ENCODE measurements around the gene ORAI3. TPM values are rescaled to one million over a fixed set of nuclear protein-coding genes. Genes with fewer than 3 reads are reported as not detected.

ORAI3 gene
- total and polyA plus RNA-seq, 2 donors from 2014 or later = 23.1 to 32.3 TPM

GRCh38 chr16:30963925-30964511 is 15.2 kb downstream of the ORAI3 start:
- Histone ChIP-seq H3K4me1 (ENCODE audit: control insufficient read depth in 2 of 3, insufficient read depth in 2 of 3, low read depth in 1 of 3, low read length in 3 of 3) (peaks cover 0 to 3% (median under 1%) of the 10 kb centered on the region in 3 donors), H3K27me3 (ENCODE audit: control insufficient read depth, insufficient read depth, low read length) (no peaks in the 10 kb centered on the region), H3K4me3 (ENCODE audit: low read length in 3 of 3) (no peak overlapping the region), H3K9me3 (ENCODE audit: control insufficient read depth in 2 of 3, insufficient read depth in 1 of 3, low read length in 3 of 3) (no peaks in the 10 kb centered on the region), H3K36me3 (ENCODE audit: control insufficient read depth in 2 of 3, insufficient read depth in 3 of 3, low read length in 3 of 3) (peaks cover 11 to 60% (median 32%) of the 10 kb centered on the region in 3 donors), H3K27ac (ENCODE audit: low read depth in 2 of 2, low read length in 2 of 2) (no peak overlapping the region), H3K9ac (ENCODE audit: low read length in 3 of 3) (no peak overlapping the region)
- FAIRE-seq = no peak
- no peak for DNase-seq
- intact Hi-C loops (cut with DNase I) = no loop called here
- no peak for TF ChIP-seq CTCF (IDR thresholded peaks at IDR 0.05; ENCODE audit: borderline replicate concordance, extremely low read depth, insufficient read depth)

GRCh38 chr16:30964574-30965226 is 15.8 kb downstream of the ORAI3 start:
- intact Hi-C loops (cut with DNase I) = no loop called here
- Histone ChIP-seq H3K27me3 (ENCODE audit: control insufficient read depth, insufficient read depth, low read length) (no peaks in the 10 kb centered on the region), H3K9ac (ENCODE audit: low read length in 3 of 3) (no peak overlapping the region), H3K9me3 (ENCODE audit: control insufficient read depth in 2 of 3, insufficient read depth in 1 of 3, low read length in 3 of 3) (no peaks in the 10 kb centered on the region), H3K4me3 (ENCODE audit: low read length in 3 of 3) (no peak overlapping the region), H3K4me1 (ENCODE audit: control insufficient read depth in 2 of 3, insufficient read depth in 2 of 3, low read depth in 1 of 3, low read length in 3 of 3) (no peaks in the 10 kb centered on the region), H3K27ac (ENCODE audit: low read depth in 2 of 2, low read length in 2 of 2) (no peak overlapping the region), H3K36me3 (ENCODE audit: control insufficient read depth in 2 of 3, insufficient read depth in 3 of 3, low read length in 3 of 3) (peaks cover 11 to 60% (median 33%) of the 10 kb centered on the region in 3 donors)
- no peak for TF ChIP-seq CTCF (IDR thresholded peaks at IDR 0.05; ENCODE audit: borderline replicate concordance, extremely low read depth, insufficient read depth)
- no peak for FAIRE-seq
- no peak for DNase-seq

- DNase-seq (no peak), FAIRE-seq (no peak)
- Histone ChIP-seq H3K9me3 (ENCODE audit: control insufficient read depth in 2 of 3, insufficient read depth in 1 of 3, low read length in 3 of 3) (no peaks in the 10 kb centered on the region), H3K27me3 (ENCODE audit: control insufficient read depth, insufficient read depth, low read length) (no peaks in the 10 kb centered on the region), H3K27ac (ENCODE audit: low read depth in 2 of 2, low read length in 2 of 2) (no peak overlapping the region), H3K4me3 (ENCODE audit: low read length in 3 of 3) (no peak overlapping the region), H3K9ac (ENCODE audit: low read length in 3 of 3) (no peak overlapping the region), H3K4me1 (ENCODE audit: control insufficient read depth in 2 of 3, insufficient read depth in 2 of 3, low read depth in 1 of 3, low read length in 3 of 3) (no peaks in the 10 kb centered on the region), H3K36me3 (ENCODE audit: control insufficient read depth in 2 of 3, insufficient read depth in 3 of 3, low read length in 3 of 3) (peaks cover 8 to 54% (median 27%) of the 10 kb centered on the region in 3 donors)
- no peak for TF ChIP-seq CTCF (IDR thresholded peaks at IDR 0.05; ENCODE audit: borderline replicate concordance, extremely low read depth, insufficient read depth)
- intact Hi-C loops (cut with DNase I) = no loop called here
Measured at GRCh38 chr16:30965436-30965835, 16.6 kb downstream of the ORAI3 start.

Data from kidney (tissue), 14 donors.